Ovary (tissue), 3 donors: Measurements from ENCODE around the gene NME2.

Experiments used
- CTCF ChIP-seq, 3 donors: fragments of 450-650 bp in 2 of 3; fragments of 200-600 bp in 1 of 3; IDR thresholded peaks; one replicate each; pipeline versions ENCODE4 v1.5.1 to v1.8.0; 2016 to 2022; ENCODE audit warnings: antibody characterized with exemption in 3 of 3, mild to moderate bottlenecking in 1 of 3
- EP300 ChIP-seq: sonication (generic); formaldehyde crosslinking; IDR thresholded peaks from one replicate; pipeline ENCODE4 v1.6.1; 2017; ENCODE audit warnings: antibody characterized with exemption
- POLR2A ChIP-seq: fragments of 450-650 bp; IDR thresholded peaks from one replicate; pipeline ENCODE4 v1.6.1; 2017; ENCODE audit warnings: antibody characterized with exemption, mild to moderate bottlenecking, moderate library complexity
- donor health status: DM: no; HTN: no; CAD: no.

- no peak for TF ChIP-seq CTCF (IDR thresholded peaks at IDR 0.05)
- TF ChIP-seq EP300 = no peak
- no peak for TF ChIP-seq POLR2A
Measured at GRCh38 chr17:51169340-51169739, 3.1 kb downstream of the NME2 start.
